Lower lobe of right lung (tissue), 2 donors: ENCODE measurements around the gene ZBTB40. TPM values are rescaled to one million over a fixed set of nuclear protein-coding genes. Genes with fewer than 3 reads are reported as not detected.

Experiments
- ATAC-seq, 2 donors: fragments of 200-7000 bp; cut with Tn5 transposase; one replicate each; pipeline ENCODE4 v1.9.1; 2020 to 2022; ENCODE audit warnings: mild to moderate bottlenecking in 2 of 2, moderate library complexity in 2 of 2
- DNase-seq: peaks from one replicate; pipeline ENCODE4 v3.0.0-alpha.2; 2020
- H3K27ac ChIP-seq: fragments of 200-600 bp; one replicate; pipeline ENCODE4 v1.8.0; 2022
- H3K27me3 ChIP-seq: fragments of 200-600 bp; one replicate; pipeline ENCODE4 v1.8.0; 2022; ENCODE audit warnings: low read depth
- H3K36me3 ChIP-seq: fragments of 200-600 bp; one replicate; pipeline ENCODE4 v1.8.0; 2022; ENCODE audit warnings: mild to moderate bottlenecking
- H3K4me1 ChIP-seq: fragments of 200-600 bp; one replicate; pipeline ENCODE4 v1.8.0; 2022
- H3K4me3 ChIP-seq: fragments of 200-600 bp; one replicate; pipeline ENCODE4 v1.8.0; 2022; ENCODE audit warnings: mild to moderate bottlenecking
- H3K9me3 ChIP-seq: fragments of 200-600 bp; one replicate; pipeline ENCODE4 v1.8.0; 2022
- CTCF ChIP-seq: fragments of 200-600 bp; IDR thresholded peaks from one replicate; pipeline ENCODE4 v1.8.0; 2022; ENCODE audit warnings: antibody characterized with exemption, mild to moderate bottlenecking
- intact Hi-C: fragments of 100-400 bp; cut with DNase I; formaldehyde crosslinking; loops from one replicate; pipeline ENCODE4 v1.11.0; 2022
- total RNA-seq: library from RNA; stranded (reverse); fragmentation: NEBNext Ultra II Directional; extraction: Animal tissue kit (Norgen Biotek cat#: 25700); gene quantifications from one replicate; pipeline ENCODE4 v1.2.1, GENCODE V29; 2021
- donor health status: DM: no; HTN: yes; CAD: no; lungs with severe emphysema.

The ZBTB40 gene
- total RNA-seq, 1 donor from 2014 or later: 25.3 TPM

GRCh38 chr1:22502202-22502601, 50.6 kb downstream of the ZBTB40 start:
- no peak for TF ChIP-seq CTCF
- ATAC-seq (peak; percentile 29 to 33), DNase-seq (no peak)
- intact Hi-C loops: no loop called here
- no peaks in the 10 kb centered on the region for H3K9me3 ChIP-seq
- peaks cover 22% of the 10 kb centered on the region for H3K4me1 ChIP-seq
- peaks cover 21% of the 10 kb centered on the region for H3K36me3 ChIP-seq
- H3K27ac ChIP-seq: no peak overlapping the region
- H3K27me3 ChIP-seq: no peaks in the 10 kb centered on the region
- no peak overlapping the region for H3K4me3 ChIP-seq

GRCh38 chr1:22503721-22504410, 52.2 kb downstream of the ZBTB40 start:
- H3K4me1 ChIP-seq: peaks cover 18% of the 10 kb centered on the region
- ATAC-seq (peak; percentile 49 to 60), DNase-seq (no peak)
- H3K36me3 ChIP-seq: peaks cover 38% of the 10 kb centered on the region
- no peak overlapping the region for H3K4me3 ChIP-seq
- no peak overlapping the region for H3K27ac ChIP-seq
- TF ChIP-seq CTCF: no peak
- intact Hi-C loops: no loop called here
- no peaks in the 10 kb centered on the region for H3K9me3 ChIP-seq
- H3K27me3 ChIP-seq: no peaks in the 10 kb centered on the region

- Histone ChIP-seq H3K27ac (no peak overlapping the region), H3K4me3 (no peak overlapping the region), H3K27me3 (no peaks in the 10 kb centered on the region), H3K9me3 (no peaks in the 10 kb centered on the region), H3K4me1 (peaks cover 2% of the 10 kb centered on the region), H3K36me3 (peaks cover 61% of the 10 kb centered on the region)
- intact Hi-C loops: no loop called here
- no peak for ATAC-seq
- DNase-seq: no peak
- no peak for TF ChIP-seq CTCF
These were observed 54.6 kb downstream of the ZBTB40 start for GRCh38 chr1:22506130-22506692.

- H3K36me3 ChIP-seq: peaks cover 75% of the 10 kb centered on the region
- H3K4me1 ChIP-seq: no peaks in the 10 kb centered on the region
- H3K27me3 ChIP-seq: no peaks in the 10 kb centered on the region
- no peak for TF ChIP-seq CTCF
- no peaks in the 10 kb centered on the region for H3K9me3 ChIP-seq
- DNase-seq (no peak), ATAC-seq (no peak)
- intact Hi-C loops: no loop called here
- no peak overlapping the region for H3K4me3 ChIP-seq
- no peak overlapping the region for H3K27ac ChIP-seq
These were observed 55.9 kb downstream of the ZBTB40 start for GRCh38 chr1:22507587-22507986.

GRCh38 chr1:22508329-22508728, 56.7 kb downstream of the ZBTB40 start:
- Histone ChIP-seq H3K4me1 (no peaks in the 10 kb centered on the region), H3K4me3 (no peak overlapping the region), H3K27me3 (no peaks in the 10 kb centered on the region), H3K27ac (no peak overlapping the region), H3K36me3 (peaks cover 82% of the 10 kb centered on the region), H3K9me3 (no peaks in the 10 kb centered on the region)
- DNase-seq (no peak), ATAC-seq (peak; percentile 75 to 82)
- no peak for TF ChIP-seq CTCF
- intact Hi-C loops: no loop called here
